BLaER1 treated with 17β-estradiol and CSF1 and Interleukin-3, amounts not matched to agents 10 nM and 100 nM (cell line): ENCODE data around the gene CYP20A1.
A peak's percentile ranks its signal among the peaks of the same experiment; 100 is the strongest.
"Not testable (repeated sequence)": the region's sequence is repeated elsewhere in the genome, so short reads cannot be mapped to it uniquely, and the experiment has no call there.

Experiments
- H3K27ac ChIP-seq, 11 experiments: shearing (Covaris generic); formaldehyde crosslinking; 2 replicates each; pipeline ENCODE4 v1.8.1; 2022
- H3K27me3 ChIP-seq, 11 experiments: shearing (Covaris generic); formaldehyde crosslinking; 2 replicates each; pipeline ENCODE4 v1.8.1; 2022
- H3K36me3 ChIP-seq, 11 experiments: shearing (Covaris generic); formaldehyde crosslinking; 2 replicates each; pipeline ENCODE4 v1.8.1; 2022
- H3K4me1 ChIP-seq, 10 experiments: shearing (Covaris generic); formaldehyde crosslinking; 2 replicates each; pipeline ENCODE4 v1.8.1; 2022
- H3K4me2 ChIP-seq, 11 experiments: shearing (Covaris generic); formaldehyde crosslinking; 2 replicates each; pipeline ENCODE4 v1.8.1; 2022
- H3K4me3 ChIP-seq, 10 experiments: shearing (Covaris generic); formaldehyde crosslinking; 2 replicates each; pipeline ENCODE4 v1.8.1; 2022
- H3K9ac ChIP-seq, 11 experiments: shearing (Covaris generic); formaldehyde crosslinking; 2 replicates each; pipeline ENCODE4 v1.8.1; 2022
- H3K9me3 ChIP-seq, 11 experiments: shearing (Covaris generic); formaldehyde crosslinking; replicated peaks in 1 of 11; 2 replicates each; pipeline ENCODE4 v1.8.1; 2022
- H4K20me1 ChIP-seq, 11 experiments: shearing (Covaris generic); formaldehyde crosslinking; 2 replicates each; pipeline ENCODE4 v1.8.1; 2022
- Cebpa-rat ChIP-seq, 11 experiments: shearing (Covaris generic); IDR thresholded peaks; 2 replicates each; pipeline ENCODE4 v1.8.1; 2022

CYP20A1 gene

GRCh38 chr2:203327582-203327900, 88.7 kb downstream of the CYP20A1 start:
- Histone ChIP-seq H4K20me1 (peaks cover 0 to 34% (median 18%) of the 10 kb centered on the region in 11 experiments; a peak in 17 of 22 replicates), H3K27ac (peak overlapping the region; percentile 54 to 89 (median 85); a peak in 20 of 22 replicates), H3K4me1 (peaks cover 22 to 37% (median 32%) of the 10 kb centered on the region in 10 experiments), H3K9me3 (no peaks in the 10 kb centered on the region), H3K4me3 (peak overlapping the region; percentile 95 to 100 (median 96)), H3K9ac (peak overlapping the region; percentile 82 to 93 (median 88)), H3K36me3 (peaks cover 0 to 6% (median 0%) of the 10 kb centered on the region in 11 experiments; a peak in 1 of 22 replicates), H3K4me2 (peak overlapping the region; percentile 75 to 93 (median 88)), H3K27me3 (no peaks in the 10 kb centered on the region)
- TF ChIP-seq Cebpa-rat (IDR thresholded peaks at IDR 0.05) = no peak

DNA sequence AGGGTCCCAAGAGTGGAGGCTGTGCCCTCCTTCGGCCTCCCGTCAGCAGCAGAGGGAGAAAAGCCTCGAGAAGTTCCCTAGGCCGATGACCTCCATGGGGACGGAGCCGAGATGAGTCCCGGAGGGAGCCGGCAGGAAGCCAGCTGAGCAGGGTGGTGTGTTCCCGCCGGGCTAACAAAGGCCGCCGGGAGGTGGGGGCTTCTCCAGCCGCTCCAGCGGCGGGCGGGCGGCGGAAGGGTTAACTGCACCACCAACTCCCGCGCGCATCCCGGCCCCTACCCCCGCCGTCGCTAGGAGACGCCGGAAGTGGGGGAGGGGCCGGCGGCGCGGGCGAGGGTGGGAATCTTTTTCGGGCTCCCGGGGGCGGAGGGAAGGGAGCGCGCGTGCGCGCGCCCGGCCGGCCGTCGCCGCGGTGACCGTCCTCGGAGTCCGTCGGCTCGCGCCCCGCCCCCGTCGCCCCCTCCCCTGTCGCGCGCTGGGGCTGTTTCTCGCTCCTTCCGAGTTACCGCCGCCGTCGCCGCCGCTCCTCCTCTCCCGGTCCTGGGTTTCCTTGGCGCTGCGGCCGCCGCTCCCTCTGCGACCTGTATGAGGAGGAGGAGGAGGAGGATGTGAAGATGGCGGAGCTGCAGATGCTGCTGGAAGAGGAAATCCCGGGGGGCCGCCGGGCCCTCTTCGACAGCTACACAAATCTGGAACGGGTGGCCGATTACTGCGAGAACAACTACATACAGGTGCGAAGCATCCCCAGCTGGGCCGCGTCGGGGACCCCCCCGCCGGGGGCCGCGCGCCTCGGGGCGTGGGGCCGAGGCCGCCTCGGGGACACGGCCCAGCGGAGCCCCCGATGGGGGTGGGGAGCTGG, 89.3 kb downstream of the CYP20A1 start, which contains the start of gene ABI2:
Gene ABI2 (plus strand): TSS at position 494 of the 859 bp plus-strand sequence. CDS start 121 bp downstream, at position 615.
- Histone ChIP-seq H3K4me2 (peak within 1 kb of the TSS; percentile 75 to 93 (median 89)), H4K20me1 (peaks cover 0 to 40% (median 18%) of the 10 kb centered on the region in 11 experiments; a peak in 17 of 22 replicates), H3K9ac (peak within 1 kb of the TSS; percentile 82 to 93 (median 88)), H3K9me3 (no peaks in the 10 kb centered on the region), H3K4me1 (peaks cover 22 to 37% (median 32%) of the 10 kb centered on the region in 10 experiments), H3K27me3 (no peaks in the 10 kb centered on the region), H3K36me3 (peaks cover 0 to 6% (median 0%) of the 10 kb centered on the region in 11 experiments; a peak in 2 of 22 replicates), H3K4me3 (peak within 1 kb of the TSS; percentile 95 to 100 (median 96)), H3K27ac (peak within 1 kb of the TSS; percentile 54 to 89 (median 85); a peak in 21 of 22 replicates)
- TF ChIP-seq Cebpa-rat (IDR thresholded peaks at IDR 0.05) = no peak

- H4K20me1 ChIP-seq = peaks cover 0 to 45% (median 18%) of the 10 kb centered on the region in 11 experiments; a peak in 17 of 22 replicates
- peak overlapping the region; percentile 75 to 91 (median 86) for H3K4me2 ChIP-seq
- peaks cover 22 to 37% (median 32%) of the 10 kb centered on the region in 10 experiments for H3K4me1 ChIP-seq
- H3K9me3 ChIP-seq = no peaks in the 10 kb centered on the region
- TF ChIP-seq Cebpa-rat (IDR thresholded peaks at IDR 0.05) = no peak
- H3K4me3 ChIP-seq = peak overlapping the region; percentile 95 to 100 (median 96)
- H3K36me3 ChIP-seq = peaks cover 0 to 13% (median 5%) of the 10 kb centered on the region in 11 experiments; a peak in 15 of 22 replicates
- no peaks in the 10 kb centered on the region for H3K27me3 ChIP-seq
- H3K27ac ChIP-seq = peak overlapping the region; percentile 54 to 89 (median 85); a peak in 21 of 22 replicates
- H3K9ac ChIP-seq = peak overlapping the region; percentile 82 to 93 (median 88)
Observed at GRCh38 chr2:203328760-203329540, 90.1 kb downstream of the CYP20A1 start.

GRCh38 chr2:203330434-203330833, 91.6 kb downstream of the CYP20A1 start:
- Histone ChIP-seq H3K27me3 (no peaks in the 10 kb centered on the region), H3K36me3 (peaks cover 0 to 28% (median 20%) of the 10 kb centered on the region in 11 experiments; a peak in 18 of 22 replicates), H3K9me3 (peaks cover 0 to 7% (median 0%) of the 10 kb centered on the region in 11 experiments; a peak in 1 of 22 replicates), H4K20me1 (peaks cover 0 to 45% (median 18%) of the 10 kb centered on the region in 11 experiments; a peak in 17 of 22 replicates), H3K27ac (no peak overlapping the region), H3K4me2 (peak overlapping the region; percentile 75 to 91 (median 86)), H3K4me1 (peaks cover 22 to 37% (median 32%) of the 10 kb centered on the region in 10 experiments), H3K4me3 (peak overlapping the region in 7 of 10 experiments; percentile 95 to 100 (median 98); a peak in 10 of 20 replicates), H3K9ac (peak overlapping the region in 3 of 11 experiments; percentile 26 to 85 (median 82); a peak in 3 of 22 replicates)
- peak in 3 of 11 experiments; percentile 10 to 45 (median 40); a peak in 3 of 22 replicates for TF ChIP-seq Cebpa-rat (IDR thresholded peaks at IDR 0.05)

DNA sequence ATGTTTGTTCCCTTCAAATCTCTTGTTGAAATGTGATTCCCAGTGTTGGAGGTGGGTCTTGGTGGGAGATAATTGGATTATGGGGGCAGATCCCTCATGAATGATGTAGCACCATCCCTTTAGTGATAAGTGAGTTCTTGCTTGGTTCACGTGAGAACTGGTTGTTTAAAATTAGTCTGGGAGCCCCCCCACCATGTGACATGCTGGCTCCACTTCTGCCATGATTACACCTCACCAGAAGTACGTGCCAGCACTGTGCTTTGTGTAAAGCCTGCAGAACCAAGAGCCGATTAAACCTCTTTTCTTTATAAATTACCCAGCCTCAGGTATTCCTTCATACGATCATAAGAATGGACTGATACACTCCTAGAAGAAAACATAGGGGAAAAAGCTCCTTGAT, 99.5 kb downstream of the CYP20A1 start:
- H3K27ac ChIP-seq = no peak overlapping the region
- no peak overlapping the region for H3K9ac ChIP-seq
- peaks cover 7 to 68% (median 56%) of the 10 kb centered on the region in 11 experiments; a peak in 21 of 22 replicates for H3K36me3 ChIP-seq
- peaks cover 0 to 21% (median 0%) of the 10 kb centered on the region in 10 experiments; a peak in 8 of 20 replicates for H3K4me1 ChIP-seq
- no peak overlapping the region for H3K4me2 ChIP-seq
- H3K4me3 ChIP-seq = no peak overlapping the region
- H4K20me1 ChIP-seq = peaks cover 4 to 40% (median 13%) of the 10 kb centered on the region in 11 experiments; a peak in 12 of 22 replicates
- TF ChIP-seq Cebpa-rat (IDR thresholded peaks at IDR 0.05) = no peak
- H3K9me3 ChIP-seq = peaks cover 0 to 20% (median 6%) of the 10 kb centered on the region in 11 experiments; a peak in 11 of 22 replicates
- H3K27me3 ChIP-seq = no peaks in the 10 kb centered on the region

DNA sequence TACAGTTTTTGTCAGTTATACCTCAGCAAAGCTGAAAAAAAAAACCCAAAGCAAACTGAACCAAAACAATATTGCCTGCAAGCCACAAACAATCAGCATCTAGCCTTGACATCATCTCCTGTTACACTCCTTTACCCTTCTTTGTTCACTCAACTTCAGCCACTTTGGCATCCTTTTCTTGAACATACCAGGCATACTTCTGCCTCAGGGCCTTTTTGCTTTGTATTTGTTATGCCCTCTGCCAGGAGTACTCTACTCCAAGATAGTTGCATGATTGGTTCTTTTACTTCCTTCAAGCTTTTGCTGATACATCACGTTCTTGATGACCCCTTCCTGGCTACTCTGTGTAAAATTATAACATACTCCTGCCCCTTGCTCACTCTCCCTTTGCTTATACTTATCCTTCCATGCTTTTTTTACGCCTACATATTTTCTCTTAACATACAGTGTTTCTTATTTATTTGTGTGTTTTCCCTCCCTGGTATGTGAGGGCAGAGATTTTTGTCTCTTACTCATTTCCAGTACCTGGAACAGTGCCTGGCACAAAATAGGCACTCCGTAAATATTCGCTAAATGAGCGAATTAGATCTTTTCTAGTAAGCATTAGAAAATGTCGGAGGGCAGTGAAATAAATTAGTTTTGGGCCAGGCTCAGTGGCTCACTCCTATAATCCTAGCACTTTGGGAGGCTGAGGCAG, 102.1 kb downstream of the CYP20A1 start:
- H3K4me2 ChIP-seq = peak overlapping the region in 2 of 11 experiments; percentile 30 to 47; a peak in 3 of 22 replicates
- TF ChIP-seq Cebpa-rat (IDR thresholded peaks at IDR 0.05) = no peak
- no peak overlapping the region for H3K27ac ChIP-seq
- H3K9me3 ChIP-seq = peaks cover 0 to 26% (median 16%) of the 10 kb centered on the region in 11 experiments; a peak in 15 of 22 replicates
- peaks cover 4 to 36% (median 13%) of the 10 kb centered on the region in 11 experiments; a peak in 11 of 22 replicates for H4K20me1 ChIP-seq
- H3K36me3 ChIP-seq = peaks cover 22 to 67% (median 60%) of the 10 kb centered on the region in 11 experiments
- H3K9ac ChIP-seq = peak overlapping the region in 1 of 11 experiments; percentile 29; a peak in 1 of 22 replicates
- H3K4me1 ChIP-seq = peaks cover 0 to 21% (median 0%) of the 10 kb centered on the region in 10 experiments; a peak in 8 of 20 replicates
- no peak overlapping the region for H3K4me3 ChIP-seq
- no peaks in the 10 kb centered on the region for H3K27me3 ChIP-seq

DNA sequence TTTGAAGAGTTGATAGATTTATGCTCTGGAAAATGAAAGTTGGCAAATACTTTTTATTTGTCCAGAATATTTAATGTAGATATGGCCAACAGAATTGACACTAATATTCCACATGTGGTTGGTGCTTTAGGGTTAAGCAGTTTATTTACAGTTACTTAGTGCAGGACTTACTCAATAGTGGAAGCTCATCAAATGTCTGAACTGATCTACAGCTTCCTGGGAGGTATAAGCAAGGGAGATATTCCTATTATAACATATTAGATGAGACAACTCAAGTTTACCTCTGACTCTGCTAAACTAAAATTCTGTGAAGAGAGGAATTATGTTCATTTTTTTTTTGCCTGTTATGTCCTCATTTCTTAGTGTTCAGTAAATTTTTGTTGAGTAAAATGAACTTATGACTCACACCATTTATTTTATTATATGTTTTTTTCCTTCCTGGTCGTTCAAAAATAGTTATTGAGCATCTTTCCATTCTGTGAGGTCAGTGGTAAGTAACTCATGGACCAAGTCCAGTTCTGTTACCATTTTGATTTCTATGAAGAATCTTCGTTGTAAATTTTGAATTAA, 103.0 kb downstream of the CYP20A1 start:
- no peaks in the 10 kb centered on the region for H3K27me3 ChIP-seq
- peaks cover 15 to 59% (median 52%) of the 10 kb centered on the region in 11 experiments for H3K36me3 ChIP-seq
- H3K4me1 ChIP-seq = peaks cover 0 to 21% (median 0%) of the 10 kb centered on the region in 10 experiments; a peak in 8 of 20 replicates
- no peak overlapping the region for H3K4me3 ChIP-seq
- no peak overlapping the region for H3K4me2 ChIP-seq
- H4K20me1 ChIP-seq = peaks cover 0 to 27% (median 13%) of the 10 kb centered on the region in 11 experiments; a peak in 12 of 22 replicates
- no peak overlapping the region for H3K9ac ChIP-seq
- H3K27ac ChIP-seq = no peak overlapping the region
- no peak for TF ChIP-seq Cebpa-rat (IDR thresholded peaks at IDR 0.05)
- peaks cover 0 to 20% (median 14%) of the 10 kb centered on the region in 11 experiments; a peak in 13 of 22 replicates for H3K9me3 ChIP-seq

DNA sequence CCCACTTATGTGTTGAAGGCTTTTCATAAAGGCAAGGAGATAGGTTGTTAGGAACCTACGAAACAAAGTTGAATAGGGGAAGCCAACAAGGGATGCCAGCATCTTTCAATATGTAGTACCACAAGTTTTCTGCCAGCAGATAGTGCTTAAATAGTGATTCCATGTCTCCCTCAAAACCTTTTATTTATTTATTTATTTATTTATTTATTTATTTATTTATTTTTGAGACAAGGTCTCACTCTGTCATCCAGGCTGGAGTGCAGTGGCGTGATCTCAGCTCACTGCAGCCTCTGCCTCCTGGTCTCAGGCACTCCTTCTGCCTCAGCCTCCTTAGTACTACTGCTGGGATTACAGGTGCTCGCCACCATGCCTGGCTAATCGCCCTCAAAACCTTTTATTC, 103.6 kb downstream of the CYP20A1 start:
- H3K9ac ChIP-seq, H3K4me3 ChIP-seq, H3K4me2 ChIP-seq, H3K27me3 ChIP-seq, H3K27ac ChIP-seq: not testable (repeated sequence)
- H3K9me3 ChIP-seq = peaks cover 0 to 20% (median 14%) of the 10 kb centered on the region in 11 experiments; a peak in 12 of 22 replicates
- peaks cover 0 to 21% (median 0%) of the 10 kb centered on the region in 10 experiments; a peak in 8 of 20 replicates for H3K4me1 ChIP-seq
- peaks cover 15 to 62% (median 50%) of the 10 kb centered on the region in 11 experiments for H3K36me3 ChIP-seq
- peaks cover 0 to 26% (median 13%) of the 10 kb centered on the region in 11 experiments; a peak in 12 of 22 replicates for H4K20me1 ChIP-seq
